Hepatic stellate cell (primary cell): ENCODE results near the gene ZIC4.

Source experiments
- DNase-seq: peaks from one replicate; pipeline ENCODE4 v3.0.0; 2011; ENCODE audit warnings: low spot score

ZIC4 gene

DNA sequence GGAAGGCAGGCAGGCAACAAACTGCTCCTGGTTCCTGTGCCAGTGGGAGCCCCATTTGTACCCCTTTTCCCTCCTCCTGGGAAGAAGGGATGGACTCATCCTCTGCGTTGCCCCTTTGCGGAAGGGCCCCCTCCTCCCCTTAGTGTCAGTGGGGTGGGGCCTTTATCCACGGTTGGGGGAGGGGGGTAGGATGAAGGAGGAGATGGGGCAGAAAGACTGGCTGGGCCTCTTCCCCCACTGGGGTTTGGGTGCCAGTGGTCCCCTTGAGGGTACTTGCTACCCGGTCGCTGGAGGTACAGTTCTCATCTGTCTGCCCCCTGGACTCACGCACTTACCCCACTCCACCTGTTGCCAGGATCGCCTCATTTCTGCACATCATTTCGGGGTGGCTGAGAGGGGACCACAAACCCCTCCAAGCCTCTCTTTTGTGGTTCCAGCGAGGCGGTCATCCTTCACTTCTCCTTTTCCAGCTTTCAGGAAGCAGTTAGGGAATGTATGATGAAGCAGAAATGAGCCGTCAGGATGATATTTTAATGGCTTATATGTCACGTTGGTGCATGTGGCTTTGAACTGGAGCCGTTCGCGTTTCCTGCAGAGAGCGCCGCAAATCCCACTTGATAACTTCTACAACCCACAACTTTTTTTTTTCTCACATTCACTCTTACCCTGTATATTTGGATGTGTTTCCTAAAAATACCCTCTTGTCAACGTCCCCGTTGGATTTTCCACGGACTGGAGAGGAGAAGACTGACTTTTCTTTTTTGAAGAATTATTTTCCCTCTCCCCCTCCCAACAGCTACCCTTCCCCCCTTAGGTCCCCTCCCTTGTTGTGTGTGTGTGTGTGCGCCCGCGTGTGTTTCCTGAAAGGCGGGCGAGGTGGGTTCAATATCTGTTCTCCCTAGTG, at the start of gene ZIC4:
Gene ZIC4 (minus strand): TSS at position 516 of the 904 bp plus-strand sequence. CDS start 3,746 bp downstream, outside the sequence.
- no peak for DNase-seq

DNA sequence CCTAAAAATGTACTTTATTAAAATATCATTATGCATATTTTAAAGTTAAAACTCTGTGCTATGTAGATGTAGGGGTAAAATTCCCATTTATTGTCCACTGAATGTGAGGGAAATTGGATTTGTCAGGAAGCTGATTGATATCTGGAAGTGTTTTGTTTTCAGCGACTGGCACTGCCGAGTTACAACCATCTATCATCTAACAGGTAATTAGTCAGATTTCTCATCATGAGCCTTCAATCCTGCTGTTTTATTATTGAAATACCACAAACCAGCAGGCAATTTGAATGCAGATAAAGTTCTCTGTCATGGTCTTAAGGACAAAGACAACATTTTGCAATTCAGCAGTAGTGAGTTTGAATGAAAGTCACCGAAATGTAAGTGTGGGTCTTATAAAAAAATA, 43.3 kb upstream of the ZIC4 start:
- no peak for DNase-seq

DNA sequence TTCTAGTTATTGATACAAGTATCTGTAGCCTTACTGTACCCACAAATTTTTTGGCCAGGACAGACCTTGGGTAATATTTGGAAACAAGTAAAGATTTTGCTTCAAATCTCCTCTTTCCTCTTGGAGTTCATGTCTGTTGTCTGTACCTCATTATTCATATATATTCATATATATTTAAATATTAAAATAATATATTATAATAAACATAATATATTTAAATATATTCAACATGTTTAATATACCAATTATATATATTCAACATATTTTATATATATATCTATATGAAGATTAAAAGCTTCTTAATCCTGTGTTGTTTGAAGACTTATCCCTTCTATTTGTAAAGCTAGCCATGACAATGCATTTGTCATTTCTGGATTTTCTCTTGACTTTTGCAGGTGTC, 40.9 kb upstream of the ZIC4 start:
- no peak for DNase-seq

DNA sequence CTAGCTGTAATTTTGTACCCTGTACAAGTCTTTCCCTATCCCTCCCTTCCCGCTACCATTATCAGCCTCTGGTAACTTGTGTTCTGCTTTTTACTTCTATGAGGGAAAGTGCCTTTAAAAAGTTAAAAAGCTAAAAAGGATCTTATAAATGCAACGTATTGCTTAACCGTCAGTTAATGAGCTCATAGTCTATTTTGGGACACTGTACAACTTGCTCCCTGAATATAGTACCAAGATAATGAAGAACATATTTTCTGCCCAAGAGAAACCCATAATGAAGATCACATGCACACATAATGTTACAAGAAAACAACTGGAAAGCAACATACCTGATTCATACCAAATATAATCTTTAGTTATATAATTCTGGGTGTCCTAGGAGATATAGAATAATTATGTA, 25.4 kb upstream of the ZIC4 start:
- DNase-seq, result no peak

DNA sequence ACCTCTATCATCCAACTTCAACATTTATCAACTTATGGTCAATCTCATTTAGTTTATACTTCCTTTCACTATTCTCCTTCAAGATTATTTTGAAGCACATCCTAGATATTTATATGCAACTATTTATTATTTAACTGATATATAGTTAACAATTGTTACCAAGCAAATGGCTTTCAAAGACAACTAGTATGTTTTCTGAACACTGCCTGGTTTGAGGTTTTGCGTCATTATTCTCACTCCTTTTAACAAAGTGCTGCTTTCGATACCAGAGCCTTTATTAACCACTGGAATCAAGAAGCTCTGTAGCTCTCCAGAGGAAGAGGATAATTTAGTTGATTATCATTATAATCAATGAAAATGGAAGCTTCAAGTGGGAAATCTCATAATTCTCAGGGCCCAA, 22.4 kb upstream of the ZIC4 start:
- no peak for DNase-seq

DNA sequence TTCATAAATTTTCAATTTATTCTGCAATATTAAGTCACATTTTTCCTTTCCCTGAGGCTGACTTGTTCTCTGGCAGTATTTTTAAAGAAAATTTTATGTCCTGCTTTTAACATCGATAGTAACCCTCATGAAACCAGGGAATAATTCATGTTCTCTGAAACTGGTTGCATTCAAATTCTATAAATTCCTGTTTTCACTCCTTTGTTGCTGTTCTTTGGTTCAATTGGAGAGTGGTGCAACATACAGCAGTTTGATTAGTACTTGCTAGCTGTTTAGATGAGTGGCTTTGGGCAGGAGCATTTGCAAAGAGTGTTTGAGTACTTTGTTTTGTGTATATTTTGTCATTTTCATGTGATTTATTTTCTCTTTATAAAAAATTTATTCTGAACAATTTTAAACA, 22.0 kb upstream of the ZIC4 start:
- DNase-seq, result no peak

DNA sequence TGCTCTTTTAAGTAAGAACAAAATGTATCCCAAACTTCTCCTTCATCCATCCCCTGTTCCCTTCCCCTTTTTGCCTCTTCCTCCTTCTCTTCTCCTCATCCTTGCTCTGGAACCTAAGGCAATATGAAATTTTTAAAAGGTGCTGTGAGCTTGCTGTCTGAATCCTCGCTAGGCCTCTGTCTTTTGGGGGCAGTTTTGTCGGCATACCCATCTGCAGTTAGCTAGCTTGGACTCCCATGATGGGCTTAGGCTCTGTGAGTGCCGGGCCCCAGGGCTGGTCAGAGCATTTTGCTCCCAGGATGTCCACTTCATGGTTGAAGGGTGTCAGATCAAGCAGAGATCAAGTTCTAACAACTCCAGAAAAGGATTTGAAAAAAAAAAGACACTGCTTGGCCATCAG, 21.4 kb upstream of the ZIC4 start:
- DNase-seq, result no peak

DNA sequence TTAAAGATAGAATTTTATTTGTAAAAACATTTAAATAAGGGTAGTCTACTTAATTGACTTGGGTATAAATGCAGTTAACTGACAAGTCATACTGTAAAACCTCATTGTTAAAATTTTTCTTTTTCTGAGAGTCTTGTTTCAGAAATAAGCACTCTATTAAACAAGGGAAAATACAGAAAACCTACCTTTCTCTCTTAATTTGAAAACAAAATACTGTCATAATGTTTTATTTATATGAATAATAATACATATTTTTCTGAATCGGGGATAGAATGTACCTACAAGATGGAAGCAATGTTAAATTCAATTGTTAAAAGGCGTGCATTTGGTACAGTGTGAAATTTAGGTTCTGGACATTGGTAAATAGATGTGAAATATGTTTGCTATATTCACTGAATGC, 20.6 kb upstream of the ZIC4 start:
- no peak for DNase-seq

DNA sequence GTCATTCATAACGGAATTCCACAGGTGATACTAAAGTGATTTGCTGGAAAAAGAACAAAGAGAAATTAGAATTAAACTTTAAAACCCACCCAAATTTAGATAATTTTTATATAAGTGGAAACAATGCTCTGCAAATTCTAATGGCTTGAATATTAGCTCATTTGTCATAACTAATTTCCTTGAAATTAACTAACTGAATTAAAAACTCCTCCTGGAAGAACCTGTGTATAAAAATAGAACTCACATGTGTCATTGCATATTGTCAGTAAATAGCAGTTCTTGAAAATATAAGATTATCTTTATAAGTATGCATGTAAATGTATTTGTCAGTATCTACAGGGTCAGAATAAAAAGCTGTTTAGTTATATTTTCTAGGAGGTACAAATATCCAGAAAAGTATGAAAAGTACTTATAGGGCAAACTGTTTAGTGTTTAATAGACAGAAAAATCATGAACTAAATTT, 19.1 kb upstream of the ZIC4 start:
- DNase-seq, result no peak

DNA sequence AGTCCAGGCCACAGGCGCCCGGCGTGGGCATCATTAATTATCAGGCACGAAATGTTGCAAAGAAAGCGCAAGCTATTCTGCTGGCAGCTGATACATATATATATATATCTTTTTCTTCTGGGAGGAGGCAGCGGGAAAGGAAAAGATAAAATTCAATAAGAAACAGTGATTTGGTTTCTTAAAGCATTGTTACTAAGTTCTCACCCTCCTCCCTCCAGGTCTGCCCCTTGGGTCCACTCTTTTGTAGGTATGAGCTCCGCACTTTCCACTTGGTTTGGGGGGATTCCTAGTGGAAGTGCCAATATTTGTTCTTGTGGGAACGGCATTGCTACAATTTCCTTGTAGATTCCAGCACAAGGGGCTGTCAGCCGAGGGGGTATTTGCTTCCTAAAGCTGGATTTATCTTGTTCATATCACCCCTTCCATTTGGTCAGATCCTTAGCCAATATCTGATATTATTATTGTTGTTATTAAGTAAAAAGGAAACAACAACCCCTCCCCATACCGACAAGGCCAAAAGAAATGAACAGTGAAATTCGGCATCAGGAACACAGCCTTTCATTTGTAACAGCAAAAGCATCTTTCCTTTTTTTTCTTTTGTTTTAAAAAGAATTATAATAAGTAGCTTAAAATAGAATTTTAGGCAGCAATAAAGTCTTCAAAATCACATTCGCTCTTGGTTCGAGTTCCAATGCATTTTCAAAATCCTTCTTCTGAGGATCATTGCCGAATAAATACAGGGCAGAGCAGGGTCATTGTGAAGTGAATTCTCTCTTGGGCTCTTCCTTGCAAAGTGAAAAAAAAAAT, 18.4 kb upstream of the ZIC4 start:
- no peak for DNase-seq

DNA sequence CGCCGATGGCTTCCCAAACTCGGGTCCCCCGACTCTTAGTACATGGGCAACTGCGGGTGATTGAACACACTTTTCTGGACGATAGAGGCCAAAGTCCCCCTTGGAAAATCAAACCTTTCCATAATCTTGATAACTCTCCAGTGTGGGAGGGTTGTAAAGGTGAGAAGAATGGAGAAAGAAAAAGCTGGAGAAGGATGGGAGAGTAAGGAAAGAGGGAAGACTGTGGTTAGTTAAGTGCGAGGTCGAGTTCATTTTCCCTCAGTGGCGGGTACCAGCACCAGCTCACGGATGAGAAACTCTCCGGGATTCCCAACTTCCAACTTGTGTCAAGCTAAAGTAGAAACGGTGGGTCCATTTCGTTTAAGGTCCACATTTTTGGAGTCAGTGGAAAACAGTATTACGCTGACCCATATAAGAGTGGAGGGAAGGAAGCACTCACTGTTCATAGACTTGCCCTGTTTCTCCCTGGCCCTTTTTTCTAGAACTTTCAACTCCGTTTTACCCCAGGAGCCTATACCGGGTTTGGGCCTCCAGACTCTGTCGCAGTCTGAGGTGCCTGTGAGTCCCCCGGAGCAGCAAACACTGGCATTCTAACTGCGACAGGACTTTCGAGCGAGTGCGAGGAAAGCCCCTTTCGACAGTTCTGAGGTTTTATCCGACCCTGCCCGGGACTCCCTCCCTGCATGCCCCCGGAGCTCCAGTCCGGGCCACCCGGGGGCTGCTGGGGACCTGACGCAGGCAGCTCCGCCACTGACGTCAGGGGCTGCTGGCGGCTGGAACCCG, 17.6 kb upstream of the ZIC4 start:
- DNase-seq, result no peak

DNA sequence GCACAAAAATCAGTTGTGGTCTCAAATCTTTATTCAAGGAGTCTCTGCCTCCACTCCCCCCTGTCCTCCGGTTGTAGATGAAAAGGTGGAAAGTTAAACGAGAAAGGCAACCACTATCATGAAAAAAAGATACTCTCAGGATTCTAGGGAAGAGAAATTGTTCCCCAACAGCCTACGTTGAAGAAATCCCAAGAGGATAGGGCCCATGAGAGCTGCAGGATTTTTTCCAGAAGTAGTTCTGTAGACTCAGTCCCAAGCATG, 17.1 kb upstream of the ZIC4 start:
- no peak for DNase-seq

DNA sequence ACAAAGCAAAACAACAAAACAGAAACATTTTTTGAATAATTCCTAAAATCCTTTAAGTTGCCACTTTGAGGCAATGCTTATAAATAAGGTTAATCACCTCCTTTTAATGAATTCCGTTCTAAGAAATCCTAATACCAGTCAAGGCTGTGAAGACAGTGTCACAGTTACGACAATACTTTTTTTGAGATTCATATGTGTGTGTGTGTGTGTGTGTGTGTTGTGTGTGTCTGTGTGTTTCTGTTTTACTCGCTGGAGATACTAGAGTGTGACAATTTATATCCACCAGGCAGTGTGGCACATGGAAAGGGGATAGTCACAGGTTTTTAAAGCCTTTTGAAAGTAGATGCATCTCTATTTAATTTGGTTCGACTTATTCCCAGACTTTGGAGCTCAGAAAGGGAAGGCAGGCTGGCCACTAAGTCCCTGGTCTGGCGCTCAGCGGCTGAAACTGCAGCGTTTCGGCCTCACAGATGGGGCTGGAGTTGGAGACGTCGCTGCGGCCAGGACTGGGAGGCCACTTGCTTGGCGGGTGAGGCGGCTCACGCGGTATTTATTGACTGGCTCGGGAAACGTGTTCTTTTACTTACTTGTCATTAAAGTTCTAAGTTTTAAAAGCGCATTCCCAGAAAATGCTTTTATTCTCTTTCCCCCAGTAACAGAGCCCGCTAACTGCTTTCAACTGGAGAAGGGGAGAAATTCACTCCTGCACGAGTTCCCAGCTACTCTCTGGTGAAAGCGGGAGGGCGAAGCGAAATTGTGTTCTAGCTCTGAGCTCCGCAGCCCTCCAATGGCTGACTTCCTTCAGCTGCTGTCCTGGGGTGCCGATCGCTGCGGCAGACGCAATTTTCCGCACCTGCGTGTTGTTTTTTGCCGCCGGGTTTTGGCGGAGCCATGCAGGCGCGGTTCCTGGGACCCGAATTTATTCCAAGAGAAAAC, 16.5 kb upstream of the ZIC4 start:
- DNase-seq, result no peak

DNA sequence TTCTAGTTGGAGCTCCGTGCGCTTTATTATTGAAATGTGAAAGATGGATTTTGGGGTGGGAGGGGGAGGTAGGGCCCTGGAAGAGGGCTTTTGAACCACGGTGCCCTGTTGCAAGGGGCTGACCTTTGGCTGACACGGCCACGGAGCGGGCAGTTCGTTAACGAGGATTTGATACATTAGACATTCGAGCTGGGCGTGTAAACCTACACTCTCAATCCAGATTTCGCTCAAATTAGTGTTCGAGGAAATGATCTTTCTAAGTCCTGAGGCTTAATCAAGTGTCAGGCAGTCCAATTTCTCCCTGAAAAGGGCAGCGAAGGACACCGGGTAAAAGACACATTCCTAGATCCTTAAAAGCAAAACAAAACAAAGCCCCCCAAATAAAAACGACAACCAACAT, 15.9 kb upstream of the ZIC4 start:
- no peak for DNase-seq

DNA sequence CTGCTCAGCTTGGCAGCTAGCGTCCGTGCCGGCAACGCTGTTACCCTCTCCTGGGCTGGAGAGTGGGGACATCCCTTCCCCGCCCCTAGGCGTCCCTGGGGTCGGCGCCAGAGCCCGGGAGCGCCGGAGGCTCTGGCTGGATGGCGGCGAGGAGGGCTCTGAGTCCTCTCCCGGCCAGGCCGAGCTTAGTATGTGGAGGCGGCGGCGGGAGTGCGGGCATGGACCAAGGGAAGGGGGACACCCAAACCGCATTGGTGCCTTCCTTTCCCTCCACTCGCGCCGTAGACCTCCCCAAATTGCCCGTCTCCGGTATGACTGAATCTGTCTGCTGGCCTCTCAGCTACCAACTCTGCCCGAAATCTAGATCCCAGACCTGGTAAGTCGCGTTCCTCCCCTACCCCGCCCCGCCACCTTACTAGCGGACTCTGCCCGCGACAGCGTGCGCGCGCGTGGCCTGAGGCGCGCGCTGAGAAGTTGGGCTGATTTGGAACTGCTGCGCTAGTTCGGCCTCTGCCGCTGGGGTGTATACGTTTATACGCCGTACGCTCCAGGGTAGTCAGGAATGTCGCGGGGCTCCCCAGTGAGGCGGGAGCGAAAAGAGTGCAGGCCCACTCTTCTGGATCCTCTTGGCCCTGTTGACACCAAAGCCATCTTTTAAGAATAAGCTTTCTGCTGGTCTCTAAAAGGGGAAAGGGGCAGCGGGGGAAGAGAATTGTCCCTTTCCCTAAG, 15.0 kb upstream of the ZIC4 start:
- DNase-seq, result no peak

DNA sequence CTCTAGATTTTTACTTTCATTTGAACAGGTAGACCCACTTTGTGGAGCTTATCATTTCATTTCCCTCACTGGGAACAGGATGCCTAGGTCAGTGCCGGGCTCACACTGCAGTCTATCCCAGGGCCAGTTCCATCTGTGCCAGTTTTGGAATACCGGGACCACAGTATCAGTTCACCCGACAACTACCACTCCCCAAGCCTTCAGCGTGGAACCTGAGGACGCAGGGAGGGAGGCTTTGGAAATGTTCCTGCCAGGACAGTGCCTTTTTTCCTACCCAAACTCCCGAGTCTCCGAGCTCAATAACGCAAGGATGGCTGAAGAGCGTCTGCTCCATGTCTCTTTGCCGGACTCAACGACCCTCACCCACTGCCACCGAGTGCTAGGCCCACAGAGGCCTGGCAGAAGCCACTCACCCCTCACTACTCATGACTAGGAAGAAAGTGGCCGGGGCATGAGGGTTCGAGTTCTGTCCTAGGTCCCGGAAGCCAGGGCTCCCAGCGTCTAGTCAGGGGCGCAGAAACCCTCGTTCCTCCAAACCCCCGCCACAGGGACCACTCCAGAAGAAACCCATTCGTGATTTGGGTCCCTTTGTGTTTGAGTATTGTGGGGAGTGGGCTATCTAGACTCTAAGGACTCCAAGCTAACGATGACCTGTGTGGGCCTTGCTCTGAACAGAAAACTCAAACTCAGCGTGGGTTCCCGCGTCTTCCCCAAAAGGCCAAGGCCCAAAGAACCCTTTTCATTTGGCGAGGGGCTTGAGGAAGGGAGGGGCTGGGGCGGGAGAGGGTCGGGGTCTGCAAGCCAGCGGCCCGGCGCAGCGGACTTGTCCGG, 14.2 kb upstream of the ZIC4 start:
- DNase-seq, result no peak

DNA sequence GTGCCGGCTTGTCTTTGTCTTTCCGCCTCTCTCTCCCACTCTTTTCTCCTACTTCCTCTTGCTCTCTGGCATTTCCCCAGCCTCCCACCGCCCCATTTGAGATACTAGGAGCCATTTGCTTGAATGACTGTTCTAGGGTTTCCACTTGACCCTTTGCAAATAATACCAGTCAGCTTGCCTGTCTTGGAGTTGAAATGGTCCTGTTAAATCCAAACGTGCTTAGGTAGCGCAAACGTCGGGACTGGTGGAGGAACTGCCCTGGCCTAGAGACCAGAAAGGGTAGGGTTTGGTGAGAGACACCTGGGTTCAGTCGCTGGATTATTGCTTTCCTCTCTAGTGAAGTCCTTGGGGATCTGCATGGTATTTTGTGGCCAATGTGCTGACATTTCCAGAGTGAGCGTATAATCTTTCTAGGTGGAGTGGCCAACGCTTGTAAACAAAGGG, 13.5 kb upstream of the ZIC4 start:
- no peak for DNase-seq

DNA sequence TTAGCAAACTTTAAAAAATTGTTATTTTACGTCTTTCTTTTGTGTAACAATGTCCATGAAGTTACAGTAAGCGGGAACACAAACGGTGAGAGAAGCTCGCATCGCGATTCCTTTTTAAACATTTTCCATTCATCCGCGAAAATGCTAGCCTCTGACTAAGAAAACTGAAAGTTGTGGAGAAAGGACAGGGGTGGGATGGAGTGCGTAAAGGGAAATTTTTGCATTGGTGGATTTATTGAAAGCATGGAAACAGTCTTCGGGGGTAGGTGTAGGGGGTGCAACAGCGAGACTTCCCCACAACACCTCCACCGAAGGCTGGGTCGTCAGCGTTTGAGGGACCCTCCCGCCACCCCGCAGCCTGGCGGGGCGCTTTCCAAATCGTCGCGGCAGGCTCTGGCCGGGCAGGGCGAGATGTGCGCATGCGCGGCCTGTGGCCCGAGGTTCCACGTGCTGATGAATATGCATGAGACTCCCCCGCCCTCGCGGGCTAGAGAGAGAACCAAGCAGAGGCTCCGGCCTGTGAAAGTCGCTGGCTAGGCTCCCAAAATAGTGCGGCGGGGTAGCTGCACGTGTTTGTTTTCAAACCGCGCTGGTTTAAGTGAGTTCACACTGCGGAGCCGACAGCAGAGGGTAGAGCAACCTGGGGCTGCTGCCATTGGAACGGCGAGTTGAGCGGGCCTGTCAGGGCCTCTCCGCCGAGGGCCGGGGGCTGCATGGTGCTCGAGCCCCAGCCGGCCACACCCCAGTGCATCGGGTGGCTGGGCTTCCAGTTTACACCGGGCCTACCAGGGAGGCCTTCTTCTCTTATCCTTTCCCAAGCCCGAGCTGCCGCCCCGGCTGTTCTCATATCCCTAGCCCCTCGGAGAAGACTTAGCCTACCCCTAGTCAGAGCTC, 12.7 kb upstream of the ZIC4 start:
- DNase-seq, result no peak

DNA sequence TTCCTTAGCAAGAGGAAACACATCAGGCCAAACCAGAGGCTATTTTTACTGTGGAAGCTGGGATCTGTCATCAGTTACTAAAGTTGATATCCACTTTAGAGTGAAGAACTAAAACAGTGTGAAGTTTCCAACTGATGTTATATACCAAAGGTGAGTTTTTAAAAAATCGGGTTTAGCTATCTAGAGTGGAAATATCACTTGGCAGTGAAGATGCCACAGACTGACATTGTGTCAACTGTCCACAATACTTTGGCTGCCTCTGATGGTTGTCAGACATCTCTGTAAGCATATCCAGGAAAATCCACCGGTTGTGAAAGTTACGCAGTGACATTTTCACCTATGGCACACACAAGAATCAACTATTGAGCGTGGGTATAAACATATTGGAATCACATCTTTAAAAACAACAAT, 12.0 kb upstream of the ZIC4 start:
- no peak for DNase-seq
